GM18502 (cell line): Measurements from ENCODE around the gene PDCD4.
A peak's percentile ranks its signal among the peaks of the same experiment; 100 is the strongest.

Experiments used
- ATAC-seq: cut with Tn5 transposase; IDR thresholded peaks from one replicate; pipeline ENCODE4 v1.9.1; 2021; ENCODE audit warnings: mild to moderate bottlenecking; ENCODE audit not compliant: unreplicated experiment, poor library complexity

Gene PDCD4

DNA sequence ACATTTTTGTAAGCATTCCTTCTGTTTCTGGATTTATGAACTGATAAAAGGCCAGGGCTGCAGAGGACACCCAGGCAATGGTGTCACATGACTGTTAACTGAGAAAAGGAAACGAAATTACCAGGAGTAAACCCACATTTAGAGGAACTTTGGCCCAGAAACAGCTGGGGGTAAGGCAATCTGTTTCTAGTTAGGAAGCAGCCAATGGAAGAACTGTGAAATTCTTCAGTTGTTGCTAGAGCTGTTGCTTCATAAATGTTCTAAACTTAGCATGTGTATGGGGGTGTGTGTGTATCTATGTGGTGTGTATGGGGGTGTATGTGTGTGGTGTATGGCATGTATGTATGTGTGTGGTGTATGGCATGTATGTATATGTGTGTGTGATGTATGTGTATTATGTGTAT is 11.8 kb upstream of the PDCD4 start:
- no peak for ATAC-seq

DNA sequence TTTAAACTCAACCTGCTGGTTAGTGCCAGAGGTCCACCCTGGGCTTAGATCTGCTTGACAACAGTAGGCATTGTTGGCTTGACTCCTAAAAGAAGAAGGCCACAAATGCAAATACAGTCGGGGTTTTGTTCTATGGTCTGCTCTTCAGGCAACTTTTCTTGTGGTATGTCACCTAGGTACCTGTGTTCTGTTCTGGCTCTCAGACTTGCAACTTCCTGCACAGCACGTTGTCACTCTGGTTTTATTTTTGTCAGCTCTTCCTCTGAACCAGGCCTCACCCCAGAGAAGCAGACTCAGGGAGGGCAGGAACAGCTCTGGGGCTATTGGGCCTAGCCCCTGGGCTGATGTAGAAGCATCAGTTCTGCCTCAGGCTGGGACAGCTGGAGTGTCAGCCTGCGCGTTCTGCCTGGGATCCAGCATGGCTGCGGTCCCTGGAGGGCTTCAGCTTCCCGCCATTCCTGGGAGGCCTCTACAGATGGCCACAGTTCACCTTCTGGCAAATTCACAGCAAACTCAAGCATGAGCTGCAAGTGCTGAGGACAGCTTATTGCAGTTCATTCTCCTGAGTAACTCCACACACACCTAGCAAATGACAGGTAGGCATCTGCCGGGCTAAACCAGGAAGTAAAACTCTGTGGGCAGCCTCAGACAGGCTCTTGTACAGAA is 11.0 kb upstream of the PDCD4 start:
- peak; percentile 45 for ATAC-seq

DNA sequence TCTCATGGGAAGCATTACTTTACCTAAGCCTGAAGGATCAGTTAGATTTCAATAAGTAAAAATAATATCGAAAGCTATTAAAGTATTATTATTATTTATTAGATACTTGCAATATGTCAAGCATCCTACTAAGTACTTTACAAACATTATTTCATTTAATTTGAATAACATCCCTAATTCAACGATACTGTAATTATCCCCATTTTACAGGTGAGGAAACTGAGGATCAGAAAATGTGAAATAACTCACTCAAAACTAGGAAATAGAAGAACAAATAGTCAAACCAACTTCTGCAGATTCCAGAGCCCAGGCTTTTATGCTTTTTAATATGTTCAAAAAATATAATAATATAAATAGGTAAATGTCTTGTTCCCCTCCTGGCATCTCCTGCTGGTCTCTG is 10.3 kb upstream of the PDCD4 start:
- ATAC-seq: no peak

DNA sequence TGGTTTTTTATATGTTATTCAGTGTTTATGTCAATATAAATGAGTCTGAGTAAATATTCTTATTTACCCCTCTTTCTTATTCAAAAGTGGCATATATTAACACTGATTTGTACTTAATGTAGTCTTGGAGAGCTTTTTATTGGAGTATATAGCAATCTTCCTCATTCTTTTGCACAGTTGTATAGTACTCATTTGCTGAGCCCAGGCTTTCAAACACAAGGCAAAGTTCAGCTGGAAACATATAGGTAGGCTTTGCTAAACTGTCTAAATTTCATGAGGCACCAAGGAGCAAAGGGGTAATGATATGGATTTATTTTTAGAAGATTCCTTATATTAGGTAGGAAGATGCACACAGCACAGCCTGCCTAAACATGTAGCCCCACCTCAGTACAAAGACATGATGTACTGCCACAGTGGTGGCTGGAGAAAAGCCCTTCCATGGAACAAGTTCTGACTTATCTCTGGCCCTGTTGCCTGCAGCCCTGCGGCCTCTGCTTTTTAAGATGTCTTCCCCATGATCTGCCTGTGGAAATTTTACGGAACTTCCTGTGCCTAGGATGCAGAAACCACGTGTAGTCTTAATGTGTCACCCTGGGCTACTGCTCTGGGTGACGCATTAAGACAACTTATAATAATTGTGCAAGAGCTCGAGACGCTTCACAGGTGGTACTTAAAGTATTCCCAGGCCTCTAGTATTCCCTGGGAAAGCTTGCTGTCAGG is 9.6 kb upstream of the PDCD4 start:
- no peak for ATAC-seq

DNA sequence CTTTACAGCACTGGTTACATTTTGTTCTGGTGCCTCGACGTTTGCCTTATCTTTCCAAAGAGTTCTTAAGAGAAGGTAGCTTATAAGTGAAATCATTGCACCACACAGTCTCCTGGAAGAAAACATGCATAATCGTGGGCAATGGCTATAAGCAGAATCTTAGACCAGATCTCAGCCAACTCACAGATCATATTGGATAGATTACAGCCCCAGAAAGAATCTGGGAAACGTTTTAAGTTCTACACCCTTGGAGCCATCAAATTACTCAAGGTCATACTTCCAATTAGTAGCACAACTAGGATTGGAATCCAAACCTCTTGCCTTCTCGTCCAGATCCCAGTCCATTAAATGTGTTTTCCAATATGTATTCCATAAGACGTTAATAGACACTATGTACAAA is 8.8 kb upstream of the PDCD4 start:
- no peak for ATAC-seq

DNA sequence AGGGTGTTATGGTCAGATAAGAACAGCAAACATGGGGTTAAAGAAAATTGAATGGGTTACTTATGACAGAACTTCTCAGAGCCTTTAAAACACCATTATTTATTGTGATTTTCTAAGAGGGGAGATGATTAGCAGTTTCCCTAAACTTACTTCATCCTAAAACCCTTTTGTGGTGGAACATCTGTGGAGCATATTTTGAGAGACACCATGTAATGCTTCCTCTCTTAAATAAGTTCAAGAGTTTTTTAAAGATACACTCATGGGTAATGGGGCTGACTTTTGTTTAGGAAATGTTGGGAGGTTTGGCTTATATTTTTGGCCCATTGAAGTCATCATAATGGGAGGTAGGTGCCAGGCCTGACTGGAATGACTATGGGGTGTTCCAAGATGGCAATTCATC is 8.4 kb upstream of the PDCD4 start:
- no peak for ATAC-seq

DNA sequence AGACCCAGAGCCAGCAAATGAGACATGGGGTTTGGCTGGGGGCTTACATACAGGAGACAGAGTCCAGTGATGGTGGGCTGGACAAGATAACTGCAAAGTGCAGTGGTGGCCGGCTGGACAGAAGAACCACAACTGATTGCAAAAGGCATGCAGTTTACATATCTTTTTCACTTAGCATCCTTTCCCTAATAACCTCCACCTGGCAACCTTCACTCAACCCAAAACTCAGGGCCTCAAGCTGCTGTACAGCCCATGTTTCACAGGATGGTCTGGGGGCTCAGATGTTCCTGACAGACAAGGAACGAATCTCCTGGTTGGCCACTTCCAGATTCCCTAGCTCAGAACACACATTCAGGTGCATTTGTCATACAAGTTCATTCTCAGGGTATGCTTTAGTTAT is 7.8 kb upstream of the PDCD4 start:
- no peak for ATAC-seq

DNA sequence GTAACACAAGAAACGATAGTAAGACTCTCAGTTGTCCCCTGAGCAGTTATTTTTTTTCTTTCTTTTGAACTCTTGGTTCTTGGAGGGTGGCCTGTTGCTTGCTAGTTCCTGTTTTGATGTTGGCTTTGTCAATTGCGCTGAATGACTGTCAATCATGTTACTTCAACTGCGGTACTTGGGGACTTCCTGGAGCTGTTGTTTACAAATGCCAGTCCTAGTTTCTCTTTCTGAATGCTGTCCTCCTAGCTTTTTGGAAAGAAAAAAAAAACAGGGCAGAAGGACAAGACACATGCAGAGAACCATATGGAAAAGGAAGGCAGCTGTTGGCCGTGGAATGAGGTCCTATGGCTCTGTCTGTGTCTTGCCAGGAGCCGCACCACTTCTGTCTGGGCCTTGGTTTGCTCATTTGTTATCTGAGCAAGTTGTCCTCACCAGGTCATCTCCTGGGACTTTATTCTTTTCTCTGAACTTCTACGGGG is 7.0 kb upstream of the PDCD4 start:
- peak; percentile 67 for ATAC-seq

DNA sequence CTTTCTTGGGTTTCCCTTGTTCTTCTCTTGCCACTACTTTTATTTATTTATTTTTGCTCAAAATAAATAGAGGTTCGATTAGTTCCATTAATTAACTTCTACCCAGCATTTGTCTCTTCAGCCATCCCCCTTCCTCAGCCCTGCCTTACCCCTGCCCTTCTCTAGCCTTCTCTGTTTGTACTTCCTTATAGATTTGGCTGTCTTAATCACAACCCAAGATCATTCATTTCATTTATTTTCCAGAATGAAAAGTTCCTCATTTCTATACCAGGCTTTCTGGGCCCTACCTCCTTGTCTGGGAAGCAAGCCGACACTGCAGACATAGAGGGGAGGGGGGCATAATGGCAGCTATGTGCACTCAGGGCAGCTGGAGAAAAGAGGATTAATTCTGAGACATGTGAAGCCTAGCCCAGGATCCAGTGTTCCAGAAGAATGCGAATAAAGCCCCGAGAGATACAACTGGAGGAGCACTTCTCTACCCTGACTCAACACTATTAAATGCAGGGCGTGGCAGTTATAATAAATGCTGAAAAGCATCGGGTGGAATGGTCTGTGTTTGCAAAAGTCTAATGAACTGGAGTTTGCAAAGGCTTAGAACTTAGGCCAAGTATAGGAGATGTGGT is 6.4 kb upstream of the PDCD4 start:
- ATAC-seq: no peak

DNA sequence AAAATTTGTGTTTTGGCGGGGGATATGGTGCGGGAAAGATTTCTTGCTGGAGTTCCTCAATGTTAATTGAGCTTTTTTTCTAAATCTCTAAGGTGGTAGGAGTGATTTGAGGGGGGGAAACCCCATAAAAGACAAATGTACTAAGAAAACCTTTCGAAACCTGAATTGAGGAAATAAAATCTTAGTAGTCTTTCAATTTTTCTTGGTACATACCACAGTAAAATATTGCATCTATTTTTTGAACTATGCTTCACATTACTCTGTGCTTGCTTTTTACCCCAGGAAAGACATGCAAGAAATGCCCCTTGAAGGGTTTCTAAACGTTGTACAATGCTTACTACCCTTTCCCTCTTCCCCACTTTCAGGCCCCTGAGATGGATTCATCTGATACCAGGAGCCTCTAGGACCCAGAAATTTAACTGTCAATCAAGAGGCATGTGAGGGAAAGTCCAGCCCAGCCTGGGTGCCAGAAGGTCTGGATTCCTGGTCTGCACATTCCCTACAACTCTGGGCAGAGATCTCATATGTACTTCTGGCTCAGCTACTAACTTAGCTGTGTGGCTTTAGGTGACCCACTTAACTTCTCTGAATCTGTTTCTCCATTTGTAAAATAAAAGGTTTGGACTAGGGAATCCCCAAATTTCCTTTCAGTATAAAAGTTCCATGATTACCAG is 5.8 kb upstream of the PDCD4 start:
- ATAC-seq: peak; percentile 15

DNA sequence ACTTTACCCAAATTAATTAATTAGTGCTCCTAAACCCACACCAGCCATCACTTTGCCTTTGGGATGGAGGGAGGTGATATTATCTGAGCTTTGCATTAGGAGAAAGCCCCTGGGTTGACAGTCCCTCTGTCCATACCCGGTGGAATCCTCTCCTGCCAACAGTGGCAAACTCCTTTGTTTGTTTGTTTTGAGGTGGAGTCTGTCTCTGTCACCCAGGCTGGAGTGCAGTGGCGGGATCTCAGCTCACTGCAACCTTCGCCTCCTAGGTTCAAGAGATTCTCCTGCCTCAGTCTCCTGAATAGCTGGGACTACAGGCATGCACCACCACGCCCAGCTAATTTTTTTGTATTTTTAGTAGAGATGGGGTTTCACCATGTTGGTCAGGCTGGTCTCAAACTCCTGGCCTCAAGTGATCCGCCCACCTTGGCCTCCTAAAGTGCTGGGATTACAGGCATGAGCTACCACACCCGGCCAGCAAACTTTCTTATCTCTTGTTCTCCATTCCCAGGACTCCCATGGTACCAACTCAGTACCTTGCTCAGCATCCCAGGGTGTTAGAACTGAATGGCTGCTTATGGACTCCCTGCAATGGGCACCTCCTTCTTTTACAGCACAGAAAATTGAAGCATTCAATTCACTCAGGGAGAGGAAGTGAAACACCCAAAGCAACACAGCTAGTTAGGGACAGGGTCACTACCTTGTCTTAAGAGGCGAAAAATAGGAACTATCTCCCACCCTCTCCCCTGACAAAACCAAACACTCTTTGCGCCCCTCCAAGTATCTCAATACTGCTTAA is 4.5 kb upstream of the PDCD4 start:
- peak; percentile 30 for ATAC-seq

DNA sequence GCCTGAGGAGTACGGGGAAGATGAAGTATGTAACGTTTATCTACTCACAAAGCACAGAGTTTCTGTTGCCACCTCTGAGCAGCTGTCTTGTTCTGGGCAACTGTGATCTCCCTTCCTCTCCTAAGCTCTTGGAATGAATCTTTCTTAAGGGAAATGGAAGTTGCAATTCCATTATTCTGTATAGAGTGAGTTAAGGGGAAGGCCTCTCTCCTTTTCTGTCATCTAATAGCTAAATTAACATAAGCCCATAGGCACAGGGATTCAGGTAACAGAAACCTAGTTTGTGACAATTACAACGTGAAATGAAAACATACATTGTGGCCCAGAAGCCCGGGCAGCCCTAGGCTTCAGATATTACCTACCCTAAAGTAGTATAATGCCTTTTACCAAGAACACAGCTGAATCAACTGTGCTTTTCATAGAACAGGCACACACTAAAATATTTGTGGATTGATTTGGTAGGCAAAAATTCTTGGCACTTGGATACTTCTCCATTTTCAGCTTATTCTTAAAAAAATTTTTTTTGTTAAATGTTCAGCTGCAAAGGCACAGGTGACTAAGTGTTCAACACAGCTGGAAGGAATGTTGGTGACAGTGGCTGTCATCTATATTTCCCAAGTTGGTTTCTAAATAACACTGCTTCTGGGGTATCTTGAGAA is 3.8 kb upstream of the PDCD4 start:
- no peak for ATAC-seq

DNA sequence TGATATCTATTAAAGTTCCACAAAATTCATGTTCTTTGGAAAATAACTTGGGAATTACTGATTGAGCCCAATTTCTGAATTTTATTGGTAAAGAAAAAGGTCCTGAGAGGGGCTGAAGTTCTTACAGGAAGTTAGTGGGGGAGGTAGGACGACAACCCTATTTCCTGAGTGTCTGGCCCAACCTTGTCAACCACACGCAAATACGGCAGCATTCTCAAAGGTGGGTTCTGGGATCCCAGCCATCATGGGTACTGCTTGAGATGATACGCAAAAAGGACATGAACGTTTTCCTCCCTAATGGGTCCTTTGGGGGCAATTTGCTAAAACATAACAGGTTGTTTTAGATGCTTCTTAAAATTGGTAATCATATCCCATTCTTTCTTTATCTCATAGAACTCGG is 2.7 kb upstream of the PDCD4 start:
- ATAC-seq: no peak

DNA sequence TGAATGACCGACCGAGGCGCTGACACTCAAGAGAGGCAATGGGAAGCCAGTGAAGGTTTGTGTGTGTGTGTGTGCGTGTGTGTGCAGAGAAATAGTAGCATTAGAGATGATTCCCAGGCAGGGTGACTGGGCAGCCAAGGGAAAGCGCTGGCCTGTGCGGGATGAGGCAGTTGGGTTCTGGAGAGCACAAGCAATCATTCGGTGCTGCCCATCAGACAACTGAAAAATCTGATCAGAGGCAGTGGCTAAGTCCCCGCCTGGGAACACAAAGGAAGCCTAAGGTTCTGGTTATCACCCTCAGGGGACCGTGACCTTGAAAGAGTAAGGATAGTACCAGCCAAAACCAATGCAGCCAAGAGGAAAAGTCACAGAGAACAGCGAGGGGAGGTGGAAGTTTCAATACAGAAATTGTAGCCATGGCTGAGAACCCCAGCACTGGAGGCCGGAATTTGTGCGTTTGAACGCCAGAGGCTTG is 868 bp upstream of the PDCD4 start:
- ATAC-seq: no peak

DNA sequence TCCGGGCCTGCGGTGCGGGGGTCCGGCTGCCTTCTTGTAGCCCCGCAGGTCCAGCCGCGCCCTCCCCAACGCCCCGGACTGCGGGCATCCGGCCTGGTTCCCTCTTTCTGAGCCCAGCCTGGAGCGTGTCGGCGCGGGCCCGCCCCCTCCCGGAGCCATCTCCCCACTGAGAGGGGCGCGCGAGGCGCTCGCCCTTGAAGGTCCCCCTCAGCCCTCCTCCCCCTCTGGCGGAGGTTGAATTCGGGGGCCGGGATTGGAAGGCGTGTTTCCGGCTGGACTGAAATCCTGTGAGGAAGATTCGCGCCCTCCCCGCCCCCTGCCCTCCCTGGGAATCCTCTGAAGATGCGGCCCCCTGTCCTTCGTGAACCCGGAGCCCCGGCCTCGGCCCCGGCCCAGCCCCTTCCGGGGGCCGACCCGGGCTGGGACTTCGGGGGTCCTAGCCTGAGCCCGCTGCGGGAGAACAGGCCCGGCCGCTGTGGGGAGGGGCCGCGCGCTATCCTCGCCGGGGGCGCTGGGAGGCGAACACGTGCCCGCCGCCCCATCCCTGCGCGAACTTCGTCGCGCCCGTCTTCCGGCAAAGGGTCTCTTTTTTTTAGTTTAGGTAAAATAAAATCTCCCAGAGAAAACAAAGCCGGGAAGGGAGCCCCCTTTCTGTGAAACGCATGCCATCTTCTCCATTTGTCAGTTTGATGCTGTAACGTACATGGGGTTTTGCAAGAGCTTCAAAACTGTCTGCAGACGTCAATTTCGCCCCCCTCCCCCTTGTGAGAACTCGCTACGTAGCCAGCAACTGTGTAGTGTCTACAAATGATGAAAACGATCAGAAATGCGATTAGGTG is 636 bp downstream of the PDCD4 start:
- ATAC-seq: peak; percentile 46

DNA sequence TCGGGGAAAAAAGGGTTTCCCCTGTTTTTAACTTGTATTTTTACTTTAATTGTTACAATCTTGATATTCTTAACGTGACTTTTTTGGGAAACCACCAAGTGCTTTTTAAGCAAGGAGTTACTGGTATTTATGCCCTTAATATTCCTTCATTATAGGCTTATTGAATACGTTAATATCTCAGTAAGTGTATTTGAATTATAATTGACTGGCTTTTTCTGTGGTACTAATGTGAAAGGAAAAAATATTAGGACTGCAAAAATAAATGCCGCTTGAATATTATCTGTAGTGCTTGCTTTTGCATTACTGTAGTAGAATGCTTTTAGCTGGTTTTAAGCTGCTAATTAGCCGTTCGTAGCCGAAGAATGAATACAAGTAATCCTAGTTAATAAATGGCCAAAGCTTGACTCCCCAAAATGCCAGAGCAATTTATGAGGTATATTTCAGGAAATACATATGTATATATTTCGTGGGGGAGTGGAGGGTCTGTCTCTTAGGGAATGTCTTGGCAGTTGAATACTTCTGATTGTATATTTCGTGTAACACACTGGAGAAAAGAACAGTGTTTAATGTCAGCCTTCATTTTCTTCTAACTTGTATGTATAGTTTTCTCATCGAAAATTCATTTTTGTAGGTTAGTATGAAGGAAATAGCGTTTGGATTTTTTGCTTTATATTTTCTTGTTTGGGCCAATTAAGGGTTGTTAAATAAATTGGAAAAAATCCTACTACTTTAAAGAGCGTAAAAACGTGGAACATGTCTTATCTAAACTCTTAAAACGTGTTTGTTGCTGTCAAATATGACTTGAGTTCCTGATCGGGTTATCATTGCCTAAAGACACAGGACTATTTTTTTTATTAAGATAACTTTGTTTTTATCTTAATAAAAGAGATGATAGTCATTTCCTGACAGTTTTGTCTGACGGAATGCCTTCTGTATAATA is 1.5 kb downstream of the PDCD4 start:
- no peak for ATAC-seq

DNA sequence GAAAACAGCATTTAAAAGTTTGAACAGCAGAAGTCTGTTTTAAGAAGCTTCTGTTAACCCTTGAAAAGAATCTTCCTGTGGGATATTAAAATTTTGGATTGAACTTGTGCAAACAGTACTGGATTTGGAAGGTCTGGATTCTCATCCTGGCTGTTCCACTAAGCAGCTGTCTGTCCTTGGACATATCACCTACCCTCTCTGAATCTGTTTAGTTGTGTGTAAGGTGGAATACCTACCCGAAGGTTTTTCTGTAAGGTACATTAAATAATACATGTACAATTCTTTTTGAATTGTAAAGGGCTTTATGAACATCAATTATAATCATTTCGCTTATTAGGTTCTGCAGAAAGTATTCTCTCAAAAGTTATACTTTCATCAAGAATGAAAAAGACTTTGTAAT is 2.2 kb downstream of the PDCD4 start:
- ATAC-seq: no peak

DNA sequence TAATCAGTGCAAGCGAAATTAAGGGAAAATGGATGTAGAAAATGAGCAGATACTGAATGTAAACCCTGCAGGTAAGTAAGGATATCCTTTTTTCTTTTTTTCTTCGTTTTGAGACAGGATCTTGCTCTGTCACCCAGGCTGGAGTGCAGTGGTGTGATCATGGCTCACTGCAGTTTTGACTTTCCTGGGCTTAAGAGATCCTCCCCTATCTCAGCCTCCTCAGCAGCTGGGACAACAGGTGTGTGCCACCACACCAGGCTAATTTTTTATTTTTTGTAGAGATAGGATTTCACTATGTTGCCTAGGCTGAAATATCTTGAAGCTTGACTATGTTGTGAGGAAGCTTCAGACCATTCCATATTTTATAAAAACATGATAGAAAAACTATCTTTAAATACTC is 4.3 kb downstream of the PDCD4 start:
- ATAC-seq: no peak
